HEK293T (cell line): Measurements from ENCODE around the gene COX18.
A peak's percentile ranks its signal among the peaks of the same experiment; 100 is the strongest.

Experiments used
- CTCF ChIA-PET: fragments of 350-600 bp; formaldehyde crosslinking; extraction: SDS; loops from one replicate; lab custom pipeline; 2021; ENCODE audit warnings: antibody characterized with exemption, inconsistent platforms; lab: Yijun Ruan, JAX
- POLR2A ChIA-PET: fragments of 350-600 bp; formaldehyde crosslinking; extraction: SDS; loops from one replicate; lab custom pipeline; 2020; ENCODE audit warnings: antibody characterized with exemption, inconsistent platforms; lab: Yijun Ruan, JAX
- DNase-seq: peaks from one replicate; pipeline ENCODE4 v3.0.0; 2012; ENCODE audit warnings: mixed read lengths; ENCODE audit errors: extremely low spot score
- ARNT ChIP-seq: fragments of 450-650 bp; IDR thresholded peaks from 2 replicates; pipeline ENCODE4 v1.6.1; 2017; ENCODE audit warnings: mild to moderate bottlenecking
- BHLHE40 ChIP-seq: fragments of 450-650 bp; IDR thresholded peaks from 2 replicates; pipeline ENCODE4 v1.6.1; 2016; ENCODE audit warnings: mild to moderate bottlenecking, moderate library complexity, borderline replicate concordance
- CTBP1 ChIP-seq: fragments of 450-650 bp; IDR thresholded peaks from 2 replicates; pipeline ENCODE4 v1.6.1; 2016; ENCODE audit warnings: borderline replicate concordance
- ELF4 ChIP-seq: fragments of 450-650 bp; IDR thresholded peaks from 2 replicates; pipeline ENCODE4 v1.6.1; 2017; ENCODE audit warnings: antibody characterized with exemption
- FOXA1 ChIP-seq: fragments of 450-650 bp; IDR thresholded peaks from 2 replicates; pipeline ENCODE4 v1.6.1; 2016; ENCODE audit warnings: mild to moderate bottlenecking
- FOXK2 ChIP-seq: fragments of 450-650 bp; IDR thresholded peaks from 2 replicates; pipeline ENCODE4 v1.6.1; 2016; ENCODE audit warnings: mild to moderate bottlenecking
- FOXM1 ChIP-seq: fragments of 450-650 bp; IDR thresholded peaks from 2 replicates; pipeline ENCODE4 v1.6.1; 2017; ENCODE audit warnings: mild to moderate bottlenecking, borderline replicate concordance
- HDGF ChIP-seq: fragments of 450-650 bp; IDR thresholded peaks from 2 replicates; pipeline ENCODE4 v1.6.1; 2017; ENCODE audit warnings: antibody characterized with exemption, borderline replicate concordance
- L3MBTL2 ChIP-seq: fragments of 450-650 bp; conservative IDR thresholded peaks from 2 replicates; pipeline ENCODE4 v1.6.1; 2016; ENCODE audit warnings: mild to moderate bottlenecking
- LEF1 ChIP-seq: fragments of 450-650 bp; IDR thresholded peaks from 2 replicates; pipeline ENCODE4 v1.6.1; 2017; ENCODE audit warnings: mild to moderate bottlenecking, borderline replicate concordance
- NFRKB ChIP-seq: fragments of 450-650 bp; IDR thresholded peaks from 2 replicates; pipeline ENCODE4 v1.6.1; 2016; ENCODE audit warnings: mild to moderate bottlenecking, moderate library complexity
- SP1 ChIP-seq: fragments of 450-650 bp; IDR thresholded peaks from 2 replicates; pipeline ENCODE4 v1.6.1; 2017
- SUZ12 ChIP-seq: fragments of 450-650 bp; IDR thresholded peaks from 2 replicates; pipeline ENCODE4 v1.6.1; 2016; ENCODE audit warnings: mild to moderate bottlenecking
- TARDBP ChIP-seq: fragments of 450-650 bp; IDR thresholded peaks from 2 replicates; pipeline ENCODE4 v1.6.1; 2016
- ZNF384 ChIP-seq: fragments of 450-650 bp; IDR thresholded peaks from 2 replicates; pipeline ENCODE4 v1.6.1; 2016
- TF ChIP-seq, protein P1 (sequence below): fragments of 450-650 bp; IDR thresholded peaks from 2 replicates; pipeline ENCODE4 v1.6.1; 2016

Gene COX18

DNA sequence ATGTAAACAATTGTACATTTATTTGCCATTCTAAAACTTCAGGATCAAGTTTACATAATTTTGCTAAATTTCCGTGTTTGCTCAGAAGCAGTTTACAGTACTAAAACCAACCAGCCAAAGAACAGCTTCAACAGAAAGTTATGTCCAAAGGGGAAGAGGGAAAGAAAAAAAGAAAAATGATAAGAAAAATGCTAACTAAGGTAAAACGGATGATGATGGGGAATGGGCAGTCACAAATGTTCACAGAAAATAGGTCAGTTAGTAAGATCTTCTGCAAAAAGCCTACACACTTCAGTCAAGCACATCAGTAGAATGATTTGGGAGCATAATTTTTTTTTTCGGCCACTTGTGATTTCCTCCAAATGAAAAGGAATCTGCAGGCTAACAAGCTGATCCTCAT is 6.3 kb upstream of the COX18 start:
- DNase-seq: no peak
- ChIA-PET CTCF (no interaction called here), POLR2A (no interaction called here)
- no peak for TF ChIP-seq SP1
- TF ChIP-seq TARDBP: no peak
- TF ChIP-seq BHLHE40: no peak
- no peak for TF ChIP-seq L3MBTL2
- TF ChIP-seq ZNF384: no peak
- no peak for TF ChIP-seq NFRKB
- no peak for TF ChIP-seq CTBP1
- no peak for TF ChIP-seq FOXM1
- TF ChIP-seq HDGF: no peak
- no peak for TF ChIP-seq SUZ12
- no peak for TF ChIP-seq ARNT
- no peak for TF ChIP-seq FOXK2
- TF ChIP-seq, protein P1, sequence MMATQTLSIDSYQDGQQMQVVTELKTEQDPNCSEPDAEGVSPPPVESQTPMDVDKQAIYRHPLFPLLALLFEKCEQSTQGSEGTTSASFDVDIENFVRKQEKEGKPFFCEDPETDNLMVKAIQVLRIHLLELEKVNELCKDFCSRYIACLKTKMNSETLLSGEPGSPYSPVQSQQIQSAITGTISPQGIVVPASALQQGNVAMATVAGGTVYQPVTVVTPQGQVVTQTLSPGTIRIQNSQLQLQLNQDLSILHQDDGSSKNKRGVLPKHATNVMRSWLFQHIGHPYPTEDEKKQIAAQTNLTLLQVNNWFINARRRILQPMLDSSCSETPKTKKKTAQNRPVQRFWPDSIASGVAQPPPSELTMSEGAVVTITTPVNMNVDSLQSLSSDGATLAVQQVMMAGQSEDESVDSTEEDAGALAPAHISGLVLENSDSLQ: no peak

DNA sequence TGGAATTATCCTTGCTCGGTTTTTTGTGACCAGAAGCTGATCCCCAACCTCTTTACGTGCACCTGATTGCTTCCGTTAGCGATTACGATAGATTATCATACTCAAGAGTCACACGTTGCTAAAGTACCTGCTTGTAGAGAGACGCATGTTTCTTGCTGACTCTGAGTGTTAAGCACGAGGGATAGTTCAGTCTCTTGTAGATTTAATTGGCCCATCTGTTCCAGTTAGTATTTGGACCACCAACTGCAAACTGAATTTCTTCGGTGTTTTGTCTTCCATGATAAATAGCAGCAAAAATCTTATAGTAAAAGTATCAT is 516 bp upstream of the COX18 start:
- CTCF ChIA-PET: interaction anchor here (0.5 kb wide), 1 partner anchor 300 kb away, joined by 3 read pairs; no protein-coding TSS in a partner anchor

DNA sequence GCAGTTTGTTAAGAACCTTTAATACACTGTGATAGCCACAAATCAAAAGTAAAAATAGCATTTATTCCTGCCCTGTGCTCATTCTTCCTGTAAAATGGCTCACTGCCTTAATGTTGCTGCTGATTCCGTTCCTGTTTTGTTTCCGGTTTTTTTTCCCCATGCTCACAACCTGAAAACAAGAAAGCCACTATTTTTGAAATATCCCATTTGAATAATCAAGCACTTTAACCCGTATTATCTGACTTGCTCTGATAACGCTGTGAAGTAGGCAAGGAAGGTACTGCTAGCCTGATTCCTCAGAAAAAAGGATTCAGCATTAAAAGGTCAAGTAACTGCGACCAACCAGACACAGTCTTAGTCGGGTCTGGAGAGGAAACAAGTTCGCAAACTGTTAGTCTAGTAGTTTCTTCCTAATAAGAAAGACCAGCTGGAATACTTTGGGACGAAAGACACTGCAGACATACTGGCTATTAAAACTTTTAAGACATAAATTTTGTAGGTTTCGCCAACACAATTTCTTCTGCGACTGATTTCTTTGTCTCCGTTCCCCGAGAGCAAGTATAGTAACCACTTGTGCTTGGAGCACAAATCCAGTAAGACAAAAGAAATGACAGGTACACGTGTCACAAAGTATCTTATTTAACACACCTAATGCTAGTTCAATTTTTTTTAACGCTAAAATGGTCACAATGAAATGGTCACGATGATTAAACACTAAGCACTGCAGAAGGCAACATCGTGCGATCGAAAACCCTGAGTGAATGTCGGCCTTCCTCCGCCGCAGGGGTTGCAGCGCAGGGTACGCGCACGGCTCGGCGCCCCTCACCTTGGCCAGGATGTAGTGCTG is 802 bp downstream of the COX18 start:
- DNase-seq: no peak
- POLR2A ChIA-PET: no interaction called here
- no peak for TF ChIP-seq ARNT
- TF ChIP-seq FOXA1: no peak
- TF ChIP-seq, protein P1: no peak
- no peak; the same call in 1 of the 2 replicates for TF ChIP-seq L3MBTL2
- TF ChIP-seq HDGF: no peak
- TF ChIP-seq TARDBP: no peak
- CTCF ChIA-PET: no interaction called here

More for the DNA sequence above, 516 bp upstream of the COX18 start:
- peak; percentile 74 for TF ChIP-seq L3MBTL2
- 0 out of 2 replicates have a peak, but pooled peaks have one; percentile 13 for TF ChIP-seq ELF4
- no peak for TF ChIP-seq SP1
- POLR2A ChIA-PET: interaction anchor here (0.6 to 1.5 kb wide), 3 partner anchors 153 to 189 kb away, joined by 3 to 6 read pairs (median 5); partner anchors contain the start of gene ANKRD17
- no peak for DNase-seq

DNA sequence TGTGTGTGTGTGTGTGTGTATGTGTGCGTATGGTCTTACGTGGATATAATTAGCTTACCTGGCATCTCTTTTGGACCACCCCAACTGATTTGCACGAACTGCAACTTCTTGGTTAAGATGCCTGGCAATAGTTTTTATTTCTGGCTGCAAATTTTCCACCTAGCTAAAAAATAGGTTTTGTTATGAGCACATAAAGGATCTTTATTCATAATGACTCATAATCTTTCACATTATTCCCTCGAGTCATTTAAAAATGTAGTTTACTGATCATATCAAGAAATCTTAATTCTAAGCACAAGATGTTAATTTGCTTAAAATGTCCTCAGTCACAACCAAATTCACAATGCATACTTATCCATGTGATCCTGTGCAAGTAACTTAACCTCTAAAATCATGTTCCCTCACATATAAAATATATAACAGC is 1.5 kb downstream of the COX18 start:
- ChIA-PET POLR2A (no interaction called here), CTCF (no interaction called here)
- no peak for DNase-seq
- no peak for TF ChIP-seq CTBP1
- TF ChIP-seq L3MBTL2: no peak
- no peak for TF ChIP-seq FOXA1
- TF ChIP-seq ZNF384: no peak
- no peak for TF ChIP-seq HDGF
- TF ChIP-seq FOXM1: no peak

DNA sequence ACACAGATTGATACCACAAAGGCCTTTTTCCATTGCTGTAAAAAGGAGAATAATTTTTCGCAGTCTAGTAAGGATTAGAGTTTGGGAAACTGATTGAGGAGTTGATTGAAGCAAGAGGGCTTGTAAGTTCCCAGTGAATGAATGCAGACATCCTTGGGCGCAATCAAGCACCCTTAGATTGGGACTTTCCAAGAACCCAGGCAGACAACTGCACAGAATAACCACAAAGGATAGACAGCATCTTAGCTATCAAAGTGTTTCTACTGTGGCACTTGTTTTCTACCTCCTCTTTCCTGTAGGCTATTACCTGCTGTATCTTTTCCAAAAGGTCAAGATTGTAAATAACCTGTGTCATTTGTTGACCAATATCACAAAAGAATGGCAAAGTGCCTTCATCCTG is 2.6 kb downstream of the COX18 start:
- no peak for TF ChIP-seq ARNT
- no peak for TF ChIP-seq BHLHE40
- TF ChIP-seq CTBP1: no peak
- no peak for TF ChIP-seq ELF4
- TF ChIP-seq, protein P1: no peak
- TF ChIP-seq SUZ12: no peak
- no peak for TF ChIP-seq FOXM1
- no peak for TF ChIP-seq SP1
- TF ChIP-seq NFRKB: no peak
- no peak for TF ChIP-seq LEF1
- TF ChIP-seq ZNF384: no peak
- no peak for TF ChIP-seq FOXK2
- TF ChIP-seq FOXA1: no peak
- TF ChIP-seq HDGF: no peak
- no peak for TF ChIP-seq L3MBTL2
- TF ChIP-seq TARDBP: no peak

DNA sequence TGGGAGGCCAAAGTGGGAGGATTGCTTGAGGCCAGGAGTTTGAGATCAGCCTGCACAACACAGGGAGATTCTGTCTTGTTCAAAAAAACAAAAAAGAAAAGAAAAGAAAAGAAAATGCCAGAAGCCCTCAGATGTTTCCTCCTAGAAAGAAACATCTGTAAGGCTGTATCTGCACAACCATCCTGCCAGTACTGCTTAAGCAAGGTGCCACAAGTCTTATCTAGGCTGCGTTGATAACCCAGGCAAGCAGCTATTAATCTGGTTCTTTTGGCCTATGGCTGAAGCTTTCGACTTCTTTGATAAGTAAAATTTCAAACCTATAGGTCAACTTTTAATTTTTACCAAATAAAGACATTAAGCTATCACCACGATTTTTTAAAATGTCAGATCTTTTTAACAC is 3.1 kb downstream of the COX18 start:
- POLR2A ChIA-PET: no interaction called here
- DNase-seq: no peak
- TF ChIP-seq NFRKB (no peak), LEF1 (no peak), HDGF (no peak), CTBP1 (no peak), SP1 (no peak), FOXM1 (no peak), TARDBP (no peak), FOXA1 (no peak), FOXK2 (no peak), BHLHE40 (no peak)
- TF ChIP-seq, protein P1: no peak
- CTCF ChIA-PET: interaction anchor here (0.6 kb wide), 1 partner anchor 1267 kb away, joined by 3 read pairs; no protein-coding TSS in a partner anchor

More for the DNA sequence above, 2.6 kb downstream of the COX18 start:
- ChIA-PET CTCF (interaction anchor here (0.6 kb wide), 1 partner anchor 1266 kb away, joined by 3 read pairs; no protein-coding TSS in a partner anchor), POLR2A (no interaction called here)
- no peak for DNase-seq
